K562 (cell line): ENCODE measurements around the gene CKS2. TPM values are rescaled to one million over a fixed set of nuclear protein-coding genes. Genes with fewer than 3 reads are reported as not detected.

Source experiments
- ATAC-seq: fragments of 200-7000 bp; cut with Tn5 transposase; 3 replicates; pipeline ENCODE4 v1.9.1; 2020; ENCODE audit warnings: moderate library complexity
- BruUV-seq: library from RNA; stranded (reverse); fragments of 400-500 nt; replicated peaks from 2 replicates; lab custom pipeline; 2021; lab: Mats Ljungman, UMichigan
- CTCF ChIA-PET: fragments of 300-600 bp; formaldehyde crosslinking; extraction: SDS; loops from one replicate; lab custom pipeline; 2021; ENCODE audit warnings: low intra/inter-chr PET ratio; lab: Yijun Ruan, JAX
- POLR2A ChIA-PET: fragments of 300-600, 350-650 bp; sonication (Branson Sonifier 250); formaldehyde crosslinking; extraction: SDS; loops from one replicate; lab custom pipeline; 2021; ENCODE audit warnings: antibody characterized with exemption, inconsistent platforms; lab: Yijun Ruan, JAX
- DNase-seq, 4 experiments: peaks; one replicate each; pipeline versions ENCODE4 v3.0.0 to v3.0.0-alpha.2; 2011 to 2018; ENCODE audit warnings: low spot score in 3 of 4, mixed read lengths in 3 of 4; ENCODE audit errors: extremely low read depth in 1 of 4
- FAIRE-seq: peaks from 2 replicates; lab custom pipeline; 2011; peaks lifted over from hg19 to GRCh38; lab: Jason Lieb, UNC
- H2AFZ ChIP-seq: 2 replicates; pipeline ENCODE4 v1.6.0; 2011; ENCODE audit warnings: low read depth, low read length, control low read depth, inconsistent platforms
- H3K27ac ChIP-seq: fragments of 200-600 bp; 3 replicates; pipeline ENCODE4 v1.8.0; 2011; ENCODE audit warnings: low read depth, mild to moderate bottlenecking, control low read depth, inconsistent platforms, low read length, moderate library complexity, mixed read lengths; ENCODE audit errors: extremely low read depth
- H3K27me3 ChIP-seq, 2 experiments: fragments of 300-600 bp in 1 of 2; 2 replicates in 1 of 2; 3 replicates in 1 of 2; pipeline versions ENCODE4 v1.6.0 to v1.8.0; 2011; ENCODE audit warnings: inconsistent platforms in 2 of 2, low read length in 2 of 2, mild to moderate bottlenecking in 1 of 2, mixed read lengths in 1 of 2, moderate library complexity in 1 of 2; ENCODE audit not compliant: control insufficient read depth in 2 of 2, insufficient read depth in 2 of 2
- H3K36me3 ChIP-seq: fragments of 300-600 bp; 3 replicates; pipeline ENCODE4 v1.8.0; 2011; ENCODE audit warnings: mild to moderate bottlenecking, low read length, inconsistent platforms; ENCODE audit not compliant: control insufficient read depth, insufficient read depth
- H3K4me1 ChIP-seq, 2 experiments: fragments of 200-600 bp in 1 of 2; replicated peaks in 1 of 2; 2 replicates in 1 of 2; 3 replicates in 1 of 2; pipeline versions ENCODE4 v1.5.1 to v1.8.0; 2011; ENCODE audit warnings: inconsistent platforms in 2 of 2, low read length in 2 of 2, mild to moderate bottlenecking in 1 of 2, mixed read lengths in 1 of 2, moderate library complexity in 1 of 2; ENCODE audit not compliant: control insufficient read depth in 2 of 2, insufficient read depth in 2 of 2
- H3K4me2 ChIP-seq: 2 replicates; pipeline ENCODE4 v1.6.1; 2011; ENCODE audit warnings: low read length, control low read depth, inconsistent platforms, mixed read lengths; ENCODE audit not compliant: insufficient read depth
- H3K4me3 ChIP-seq: fragments of 200-600 bp; sonication (generic), shearing (Covaris generic); 2 replicates; pipeline ENCODE4 v1.5.1; 2016; ENCODE audit warnings: control low read depth, inconsistent platforms
- H3K79me2 ChIP-seq: fragments of 200-600 bp; 3 replicates; pipeline ENCODE4 v1.8.0; 2011; ENCODE audit warnings: low read length, inconsistent platforms; ENCODE audit not compliant: control insufficient read depth, insufficient read depth
- H3K9ac ChIP-seq, 2 experiments: 2 replicates each; pipeline versions ENCODE4 v1.6.0 to v1.6.1; 2011; ENCODE audit warnings: low read depth in 2 of 2, low read length in 2 of 2, control low read depth in 1 of 2, inconsistent platforms in 1 of 2, mild to moderate bottlenecking in 1 of 2, mixed read lengths in 1 of 2; ENCODE audit not compliant: insufficient read depth in 1 of 2
- H3K9me1 ChIP-seq: one replicate; pipeline ENCODE4 v1.6.0; 2011; ENCODE audit warnings: inconsistent platforms, mild to moderate bottlenecking, low read length, moderate library complexity; ENCODE audit not compliant: control insufficient read depth, insufficient read depth
- H3K9me3 ChIP-seq: replicated peaks from 2 replicates; pipeline ENCODE4 v1.5.1; 2011; ENCODE audit warnings: low read depth, low read length, inconsistent platforms; ENCODE audit not compliant: control insufficient read depth, insufficient read depth
- H4K20me1 ChIP-seq: replicated peaks from 2 replicates; pipeline ENCODE4 v1.6.1; 2011; ENCODE audit warnings: low read length, inconsistent platforms, mixed read lengths; ENCODE audit not compliant: control insufficient read depth, insufficient read depth
- BRD4 ChIP-seq: fragments of 200-600 bp; sonication (generic); IDR thresholded peaks from 2 replicates; pipeline ENCODE4 v1.6.1; 2017; ENCODE audit warnings: inconsistent platforms
- DLX4 ChIP-seq: fragments of 250-450 bp; sonication (Bioruptor Pico); IDR thresholded peaks from 2 replicates; pipeline ENCODE4 v1.6.1; 2021; ENCODE audit warnings: mild to moderate bottlenecking
- DNMT1 ChIP-seq: fragments of 450-650 bp; IDR thresholded peaks from 2 replicates; pipeline ENCODE4 v1.6.1; 2016; ENCODE audit warnings: antibody characterized with exemption, mild to moderate bottlenecking
- DPF2 ChIP-seq: fragments of 450-650 bp; IDR thresholded peaks from 2 replicates; pipeline ENCODE4 v1.6.1; 2016
- ESRRB ChIP-seq: fragments of 250-450 bp; sonication (Bioruptor Pico); IDR thresholded peaks from 2 replicates; pipeline ENCODE4 v1.5.0; 2020; ENCODE audit warnings: mild to moderate bottlenecking, moderate library complexity, borderline replicate concordance
- HDGF ChIP-seq: fragments of 450-650 bp; IDR thresholded peaks from 2 replicates; pipeline ENCODE4 v1.6.1; 2016
- HNRNPK ChIP-seq: fragments of 200-400 bp; formaldehyde crosslinking; IDR thresholded peaks from one replicate; pipeline ENCODE4 v1.6.1; 2018; ENCODE audit warnings: mild to moderate bottlenecking, low read depth, low read length; ENCODE audit not compliant: poor library complexity, severe bottlenecking
- KHSRP ChIP-seq: fragments of 450-650 bp; IDR thresholded peaks from 2 replicates; pipeline ENCODE4 v1.6.1; 2017
- KLF16 ChIP-seq: IDR thresholded peaks from 2 replicates; pipeline ENCODE4 v1.6.1; 2016; ENCODE audit warnings: antibody characterized with exemption
- LCOR ChIP-seq: sonication (generic); formaldehyde crosslinking; IDR thresholded peaks from 2 replicates; pipeline ENCODE4 v1.8.0; 2022; ENCODE audit warnings: mild to moderate bottlenecking, missing genetic modification reagents
- NKRF ChIP-seq: fragments of 450-650 bp; IDR thresholded peaks from 2 replicates; pipeline ENCODE4 v1.6.1; 2016; ENCODE audit warnings: borderline replicate concordance
- NR2C2 ChIP-seq, 2 experiments: fragments of 200-800 bp in 1 of 2; sonication (Bioruptor generic) in 1 of 2; sonication (generic) in 1 of 2; formaldehyde crosslinking in 1 of 2; IDR thresholded peaks; 2 replicates each; pipeline versions ENCODE4 v1.6.1 to v1.8.0; 2016 to 2022; ENCODE audit warnings: mild to moderate bottlenecking in 1 of 2, missing compliant biosample characterization in 1 of 2, missing genetic modification characterization in 1 of 2, missing genetic modification reagents in 1 of 2
- PRMT5 ChIP-seq: sonication (generic); formaldehyde crosslinking; IDR thresholded peaks from 2 replicates; pipeline ENCODE4 v1.5.0; 2020; ENCODE audit warnings: missing genetic modification reagents
- RBBP5 ChIP-seq: fragments of 200-600 bp; sonication (generic); IDR thresholded peaks from 2 replicates; pipeline ENCODE4 v1.6.1; 2012; ENCODE audit warnings: borderline replicate concordance, mild to moderate bottlenecking, low read length, control low read depth, inconsistent platforms; ENCODE audit not compliant: insufficient read depth, poor library complexity, severe bottlenecking
- YBX1 ChIP-seq: fragments of 450-650 bp; IDR thresholded peaks from 2 replicates; pipeline ENCODE4 v1.7.1; 2016; ENCODE audit warnings: mild to moderate bottlenecking
- ZNF76 ChIP-seq: fragments of 250-450 bp; sonication (Bioruptor Pico); IDR thresholded peaks from 2 replicates; pipeline ENCODE4 v1.4.0; 2020; ENCODE audit warnings: mild to moderate bottlenecking, moderate library complexity, borderline replicate concordance
- WGBS: fragments of 100-300 bp; shearing (Covaris generic); methylation state at CpG from one replicate; pipeline ENCODE4 v1.1.6; 2016; ENCODE audit warnings: low coverage, mixed read lengths; ENCODE audit not compliant: insufficient coverage; ENCODE audit errors: missing lambda C conversion rate; 5-methylcytosine and 5-hydroxymethylcytosine counted together
- in situ Hi-C: fragments of 300-500 bp; cut with MboI; formaldehyde crosslinking; loops from 4 replicates; pipeline ENCODE4 v1.15.0; 2018; ENCODE audit warnings: inconsistent platforms, mixed read lengths
- intact Hi-C: fragments of 100-400 bp; cut with micrococcal nuclease; formaldehyde crosslinking; loops from 2 replicates; pipeline ENCODE4 v1.14.2; 2022
- polyA plus RNA-seq, 8 experiments: library from polyadenylated mRNA; depleted of rRNA in 4 of 8; stranded (reverse) in 5 of 8; unstranded in 3 of 8; fragments of >200 nt; fragmentation: Nextera tagmentation in 2 of 8; fragmentation: Illumina TruSeq in 1 of 8; extraction: Ambion mirVana in 2 of 8; extraction: Trizol in 1 of 8; gene quantifications; 2 replicates each; pipeline versions ENCODE4 v1.2.1 to v1.2.3, GENCODE V29; 2011 to 2014; ENCODE audit warnings: inconsistent platforms in 1 of 8, missing spikeins in 1 of 8
- total RNA-seq, 7 experiments: library from RNA; depleted of rRNA in 6 of 7; stranded (reverse); fragments of >200 nt in 6 of 7; fragmentation: Illumina TruSeq in 2 of 7; extraction: Trizol in 2 of 7; gene quantifications; 2 replicates each; pipeline versions ENCODE4 v1.2.1 to v1.2.3, GENCODE V29; 2011 to 2021; ENCODE audit warnings: low replicate concordance in 1 of 7
- TF ChIP-seq, protein P1 (sequence below): fragments of 450-650 bp; conservative IDR thresholded peaks from 2 replicates; pipeline ENCODE4 v1.6.1; 2016; ENCODE audit warnings: missing genetic modification characterization, low read depth, mild to moderate bottlenecking, control low read depth, missing compliant biosample characterization

CKS2 gene
- total and polyA plus RNA-seq, 9 of the 15 experiments (the other 6 are each of a cell fraction or from before 2014, with no cell fraction given): 123 to 941 (median 321) TPM

DNA sequence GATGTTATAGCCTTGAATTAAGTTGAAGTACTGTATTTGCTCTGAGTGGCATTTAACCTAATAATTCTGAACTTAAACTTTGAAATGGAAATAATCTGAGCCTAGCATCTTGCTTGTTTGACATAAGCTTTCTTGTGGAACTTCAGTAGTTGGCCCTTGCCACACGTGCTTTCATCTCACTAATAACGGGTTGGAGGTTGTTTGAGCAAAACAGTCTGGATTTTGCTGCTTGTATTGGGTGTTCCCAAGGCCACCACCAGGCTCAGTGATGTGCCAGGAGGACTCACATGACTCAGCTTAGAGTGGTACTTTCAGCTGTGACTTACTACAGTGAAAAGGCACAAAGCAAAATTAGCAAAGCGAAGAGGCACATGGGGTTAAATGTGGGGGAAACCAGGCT, 43.0 kb downstream of the CKS2 start (continued):
- TF ChIP-seq HNRNPK (no peak), ESRRB (CRISPR knock-in tag) (no peak)

DNA sequence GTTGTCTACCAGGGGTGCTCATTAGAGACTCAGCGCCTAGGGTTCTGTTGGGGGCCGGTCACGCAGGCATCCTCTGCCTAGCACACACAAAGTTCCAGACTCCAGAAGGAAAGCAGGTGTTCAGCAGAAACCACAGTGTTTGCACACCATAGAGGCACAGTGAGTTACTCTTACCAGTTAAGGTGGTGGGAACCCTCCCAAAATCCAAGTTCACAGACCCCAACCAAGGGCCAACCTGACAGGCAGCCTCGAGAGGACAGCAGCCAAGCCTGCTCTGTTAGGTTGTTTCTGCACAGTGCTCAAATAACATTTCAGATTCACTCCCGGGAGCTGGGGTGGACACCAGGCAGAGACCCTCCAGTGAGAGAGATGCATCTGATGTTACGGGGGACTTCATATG, 43.5 kb downstream of the CKS2 start:
- H4K20me1 ChIP-seq: no peaks in the 10 kb centered on the region
- no peaks in the 10 kb centered on the region for H3K9me3 ChIP-seq
- intact Hi-C loops (no loop called here), in situ Hi-C loops (no loop called here)
- ChIA-PET CTCF (no interaction called here), POLR2A (no interaction called here)
- BruUV-seq: no TSS peak
- FAIRE-seq (no peak), DNase-seq (no peak), ATAC-seq (no peak)
- H3K27me3 ChIP-seq: no peaks in the 10 kb centered on the region
- TF ChIP-seq, protein P1, sequence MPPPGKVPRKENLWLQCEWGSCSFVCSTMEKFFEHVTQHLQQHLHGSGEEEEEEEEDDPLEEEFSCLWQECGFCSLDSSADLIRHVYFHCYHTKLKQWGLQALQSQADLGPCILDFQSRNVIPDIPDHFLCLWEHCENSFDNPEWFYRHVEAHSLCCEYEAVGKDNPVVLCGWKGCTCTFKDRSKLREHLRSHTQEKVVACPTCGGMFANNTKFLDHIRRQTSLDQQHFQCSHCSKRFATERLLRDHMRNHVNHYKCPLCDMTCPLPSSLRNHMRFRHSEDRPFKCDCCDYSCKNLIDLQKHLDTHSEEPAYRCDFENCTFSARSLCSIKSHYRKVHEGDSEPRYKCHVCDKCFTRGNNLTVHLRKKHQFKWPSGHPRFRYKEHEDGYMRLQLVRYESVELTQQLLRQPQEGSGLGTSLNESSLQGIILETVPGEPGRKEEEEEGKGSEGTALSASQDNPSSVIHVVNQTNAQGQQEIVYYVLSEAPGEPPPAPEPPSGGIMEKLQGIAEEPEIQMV: no peak
- no peak for TF ChIP-seq NR2C2 (CRISPR knock-in tag; IDR thresholded peaks at IDR 0.05)
- no peak for TF ChIP-seq NR2C2 (tag; IDR thresholded peaks at IDR 0.05)
- TF ChIP-seq RBBP5: no peak
- no peak for TF ChIP-seq LCOR (CRISPR knock-in tag)
- no peak for TF ChIP-seq ZNF76
- no peak for TF ChIP-seq PRMT5 (CRISPR knock-in tag)
- no peak for TF ChIP-seq KLF16
- no peak for TF ChIP-seq DNMT1
- no peak for TF ChIP-seq DLX4
- TF ChIP-seq DPF2: no peak
- no peak for TF ChIP-seq HDGF
- TF ChIP-seq KHSRP: no peak
- no peak for TF ChIP-seq NKRF
- no peak for TF ChIP-seq BRD4
- TF ChIP-seq YBX1: no peak
- no peak overlapping the region for H3K27ac ChIP-seq
- no peak overlapping the region for H2AFZ ChIP-seq
- no peak overlapping the region for H3K4me3 ChIP-seq
- H3K4me1 ChIP-seq: no peaks in the 10 kb centered on the region
- H3K9ac ChIP-seq: no peak overlapping the region
- no peaks in the 10 kb centered on the region for H3K79me2 ChIP-seq
- 90% methylated on average over 5 of the region's 6 CpGs for WGBS
- H3K9me1 ChIP-seq: no peaks in the 10 kb centered on the region
- peaks cover 79% of the 10 kb centered on the region; the same call in 2 of the 3 replicates for H3K36me3 ChIP-seq
- H3K4me2 ChIP-seq: no peak overlapping the region
